ENCODE data around the gene KRT35.

KRT35 gene

GRCh38 chr17:41486316-41486715, 5.4 kb upstream of the KRT35 start:
- DNase-seq, result no peak

- DNase-seq, result no peak
Measured at GRCh38 chr17:41484920-41485904, 4.3 kb upstream of the KRT35 start.

GRCh38 chr17:41483991-41484826, 3.3 kb upstream of the KRT35 start:
- DNase-seq, result no peak

GRCh38 chr17:41483531-41483930, 2.6 kb upstream of the KRT35 start:
- DNase-seq, result no peak

GRCh38 chr17:41480581-41480980, 370 bp downstream of the KRT35 start:
- no peak for DNase-seq

- no peak for DNase-seq
Measured at GRCh38 chr17:41480136-41480535, 815 bp downstream of the KRT35 start.

GRCh38 chr17:41478237-41478636, 2.7 kb downstream of the KRT35 start:
- no peak for DNase-seq

- DNase-seq, result no peak
Measured at GRCh38 chr17:41476866-41477815, 3.8 kb downstream of the KRT35 start.

GRCh38 chr17:41475421-41475820, 5.5 kb downstream of the KRT35 start:
- no peak for DNase-seq

- no peak for DNase-seq
Measured at GRCh38 chr17:41474863-41475262, 6.1 kb downstream of the KRT35 start.

GRCh38 chr17:41468346-41468745, 12.6 kb downstream of the KRT35 start:
- no peak for DNase-seq

GRCh38 chr17:41467561-41467960, 13.4 kb downstream of the KRT35 start:
- DNase-seq, result no peak

- no peak for DNase-seq
Measured at GRCh38 chr17:41466988-41467387, 14.0 kb downstream of the KRT35 start, which contains the start of gene KRT32. TSS of gene KRT32 (minus strand) at chr17:41467386. CDS start at chr17:41467325, 61 bp downstream.

GRCh38 chr17:41464682-41465081, 16.3 kb downstream of the KRT35 start:
- DNase-seq, result no peak

- no peak for DNase-seq
Measured at GRCh38 chr17:41464173-41464572, 16.8 kb downstream of the KRT35 start.

GRCh38 chr17:41463746-41464145, 17.2 kb downstream of the KRT35 start:
- DNase-seq, result no peak

- DNase-seq, result no peak
Measured at GRCh38 chr17:41462705-41463104, 18.2 kb downstream of the KRT35 start.

- DNase-seq, result no peak
Measured at GRCh38 chr17:41457676-41458075, 23.3 kb downstream of the KRT35 start.

- DNase-seq, result no peak
Measured at GRCh38 chr17:41456204-41456603, 24.7 kb downstream of the KRT35 start.

- DNase-seq, result no peak
Measured at GRCh38 chr17:41455236-41455635, 25.7 kb downstream of the KRT35 start.

GRCh38 chr17:41453066-41453465, 27.9 kb downstream of the KRT35 start:
- no peak for DNase-seq

- no peak for DNase-seq
Measured at GRCh38 chr17:41452281-41452680, 28.7 kb downstream of the KRT35 start.

Data from retina (tissue), 1 donor.